HG03097 (cell line): ENCODE data around the gene LIFR.

Experiments
- ATAC-seq: cut with Tn5 transposase; IDR thresholded peaks from one replicate; pipeline ENCODE4 v1.9.1; 2021; ENCODE audit not compliant: unreplicated experiment, low FRiP score

The LIFR gene

GRCh38 chr5:38551030-38552017 lies 5.1 kb downstream of the LIFR start:
- no peak for ATAC-seq

- no peak for ATAC-seq
These were observed 8.2 kb downstream of the LIFR start for GRCh38 chr5:38548064-38548759.

- no peak for ATAC-seq
These were observed 9.2 kb downstream of the LIFR start for GRCh38 chr5:38547257-38547656.

- no peak for ATAC-seq
These were observed 9.7 kb downstream of the LIFR start for GRCh38 chr5:38546691-38547146.

- ATAC-seq, result no peak
These were observed 12.6 kb downstream of the LIFR start for GRCh38 chr5:38543886-38544285.

GRCh38 chr5:38543074-38543473 lies 13.4 kb downstream of the LIFR start:
- ATAC-seq, result no peak

- ATAC-seq, result no peak
These were observed 15.2 kb downstream of the LIFR start for GRCh38 chr5:38541174-38541725.

GRCh38 chr5:38540314-38540713 lies 16.1 kb downstream of the LIFR start:
- no peak for ATAC-seq

- no peak for ATAC-seq
These were observed 18.3 kb downstream of the LIFR start for GRCh38 chr5:38538161-38538560.

GRCh38 chr5:38537505-38537904 lies 18.9 kb downstream of the LIFR start:
- ATAC-seq, result no peak

GRCh38 chr5:38536968-38537367 lies 19.5 kb downstream of the LIFR start:
- ATAC-seq, result no peak

GRCh38 chr5:38535845-38536244 lies 20.6 kb downstream of the LIFR start:
- ATAC-seq, result no peak

- ATAC-seq, result no peak
These were observed 21.1 kb downstream of the LIFR start for GRCh38 chr5:38535248-38535750.

- ATAC-seq, result no peak
These were observed 22.3 kb downstream of the LIFR start for GRCh38 chr5:38534156-38534453.

GRCh38 chr5:38533286-38534155 lies 22.9 kb downstream of the LIFR start:
- no peak for ATAC-seq

- no peak for ATAC-seq
These were observed 24.2 kb downstream of the LIFR start for GRCh38 chr5:38532165-38532669.

- no peak for ATAC-seq
These were observed 24.9 kb downstream of the LIFR start for GRCh38 chr5:38531518-38531917.

GRCh38 chr5:38529955-38530646 lies 26.3 kb downstream of the LIFR start:
- no peak for ATAC-seq

GRCh38 chr5:38528162-38528703 lies 28.2 kb downstream of the LIFR start:
- ATAC-seq, result no peak
